Cardiac fibroblast (primary cell): ENCODE results near the gene TBX5.
A peak's percentile ranks its signal among the peaks of the same experiment; 100 is the strongest.

Experiments used
- DNase-seq, 2 donors: peaks; one replicate each; pipeline versions ENCODE4 v3.0.0 to v3.0.0-alpha.2; 2010; ENCODE audit warnings: low read depth in 2 of 2
- H3K4me3 ChIP-seq, 2 donors: replicated peaks in 1 of 2; 1 replicate in 1 of 2; 2 replicates in 1 of 2; pipeline ENCODE4 v1.5.1; 2011; ENCODE audit warnings: low read depth in 2 of 2, low read length in 2 of 2, mild to moderate bottlenecking in 2 of 2, moderate library complexity in 1 of 2
- TF ChIP-seq, protein P1 (sequence below): IDR thresholded peaks from one replicate; pipeline ENCODE4 v1.5.1; 2011; ENCODE audit warnings: low read depth, mild to moderate bottlenecking, low read length, inconsistent platforms

The TBX5 gene

DNA sequence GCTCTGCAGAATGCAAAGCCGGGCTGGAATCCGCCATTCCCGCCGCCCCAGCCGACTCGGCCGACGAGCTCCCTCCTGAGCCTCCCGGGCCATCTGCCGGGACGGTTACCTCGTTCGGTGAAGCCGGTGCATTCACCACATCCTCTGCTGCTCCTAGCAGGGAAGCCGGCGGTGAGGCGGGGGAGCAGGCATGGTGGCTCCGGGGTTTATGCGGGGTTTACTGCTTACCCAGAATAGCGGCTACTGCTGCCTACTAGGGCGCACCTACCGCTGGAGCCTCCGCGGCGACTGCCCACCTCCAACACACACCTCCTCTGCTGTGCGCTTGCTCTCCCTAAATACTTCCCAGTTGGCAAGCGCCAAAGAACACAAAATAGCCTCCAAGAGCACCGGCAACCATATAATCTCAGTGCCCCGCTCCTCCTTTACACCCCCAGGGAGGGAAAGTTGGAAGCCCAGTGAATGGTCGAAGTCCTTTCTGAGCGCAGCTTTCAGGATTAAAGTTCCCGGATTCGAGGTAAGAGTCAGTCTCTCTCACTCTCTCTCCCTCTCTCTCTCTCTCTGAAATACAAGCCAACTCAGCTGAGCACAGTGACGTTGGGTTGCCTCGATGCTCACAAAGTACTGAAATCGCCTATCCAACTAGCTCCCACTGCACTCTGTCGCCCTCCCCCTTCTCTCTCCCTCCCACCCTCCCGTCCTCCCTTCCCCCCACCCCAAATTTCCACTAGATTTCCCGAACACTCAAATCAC, at the start of gene TBX5:
TSS of gene TBX5 (minus strand) at position 626 of the 753 bp plus-strand sequence. CDS start 2,246 bp downstream, outside the sequence.
- peak within 1 kb of the TSS; percentile 55 to 70 for H3K4me3 ChIP-seq
- TF ChIP-seq, protein P1, sequence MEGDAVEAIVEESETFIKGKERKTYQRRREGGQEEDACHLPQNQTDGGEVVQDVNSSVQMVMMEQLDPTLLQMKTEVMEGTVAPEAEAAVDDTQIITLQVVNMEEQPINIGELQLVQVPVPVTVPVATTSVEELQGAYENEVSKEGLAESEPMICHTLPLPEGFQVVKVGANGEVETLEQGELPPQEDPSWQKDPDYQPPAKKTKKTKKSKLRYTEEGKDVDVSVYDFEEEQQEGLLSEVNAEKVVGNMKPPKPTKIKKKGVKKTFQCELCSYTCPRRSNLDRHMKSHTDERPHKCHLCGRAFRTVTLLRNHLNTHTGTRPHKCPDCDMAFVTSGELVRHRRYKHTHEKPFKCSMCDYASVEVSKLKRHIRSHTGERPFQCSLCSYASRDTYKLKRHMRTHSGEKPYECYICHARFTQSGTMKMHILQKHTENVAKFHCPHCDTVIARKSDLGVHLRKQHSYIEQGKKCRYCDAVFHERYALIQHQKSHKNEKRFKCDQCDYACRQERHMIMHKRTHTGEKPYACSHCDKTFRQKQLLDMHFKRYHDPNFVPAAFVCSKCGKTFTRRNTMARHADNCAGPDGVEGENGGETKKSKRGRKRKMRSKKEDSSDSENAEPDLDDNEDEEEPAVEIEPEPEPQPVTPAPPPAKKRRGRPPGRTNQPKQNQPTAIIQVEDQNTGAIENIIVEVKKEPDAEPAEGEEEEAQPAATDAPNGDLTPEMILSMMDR, result no peak
- peak; percentile 54 to 81 for DNase-seq

DNA sequence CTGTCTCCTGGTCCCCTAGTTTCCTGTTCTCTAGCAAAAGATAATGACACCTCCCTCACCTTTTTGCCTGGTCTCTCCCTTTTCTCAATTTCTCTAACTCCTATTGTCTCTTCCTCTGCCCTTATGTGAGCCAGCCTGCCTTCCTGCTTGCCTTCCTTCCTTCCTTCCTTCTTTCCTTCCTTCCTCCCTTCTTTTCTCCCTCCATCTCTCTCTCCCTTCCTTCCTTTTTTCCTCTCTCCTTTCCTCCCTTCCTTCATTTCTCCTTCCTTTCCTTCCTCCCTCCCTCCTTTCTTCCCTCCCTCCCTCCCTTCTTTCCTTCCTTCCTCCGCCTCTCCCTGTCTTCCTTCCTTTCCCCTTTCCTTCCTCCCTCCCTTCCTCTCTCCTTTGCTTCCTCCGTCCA, 45.7 kb upstream of the TBX5 start:
- no peak for DNase-seq
- H3K4me3 ChIP-seq, result no peak overlapping the region
- TF ChIP-seq, protein P1, result no peak

DNA sequence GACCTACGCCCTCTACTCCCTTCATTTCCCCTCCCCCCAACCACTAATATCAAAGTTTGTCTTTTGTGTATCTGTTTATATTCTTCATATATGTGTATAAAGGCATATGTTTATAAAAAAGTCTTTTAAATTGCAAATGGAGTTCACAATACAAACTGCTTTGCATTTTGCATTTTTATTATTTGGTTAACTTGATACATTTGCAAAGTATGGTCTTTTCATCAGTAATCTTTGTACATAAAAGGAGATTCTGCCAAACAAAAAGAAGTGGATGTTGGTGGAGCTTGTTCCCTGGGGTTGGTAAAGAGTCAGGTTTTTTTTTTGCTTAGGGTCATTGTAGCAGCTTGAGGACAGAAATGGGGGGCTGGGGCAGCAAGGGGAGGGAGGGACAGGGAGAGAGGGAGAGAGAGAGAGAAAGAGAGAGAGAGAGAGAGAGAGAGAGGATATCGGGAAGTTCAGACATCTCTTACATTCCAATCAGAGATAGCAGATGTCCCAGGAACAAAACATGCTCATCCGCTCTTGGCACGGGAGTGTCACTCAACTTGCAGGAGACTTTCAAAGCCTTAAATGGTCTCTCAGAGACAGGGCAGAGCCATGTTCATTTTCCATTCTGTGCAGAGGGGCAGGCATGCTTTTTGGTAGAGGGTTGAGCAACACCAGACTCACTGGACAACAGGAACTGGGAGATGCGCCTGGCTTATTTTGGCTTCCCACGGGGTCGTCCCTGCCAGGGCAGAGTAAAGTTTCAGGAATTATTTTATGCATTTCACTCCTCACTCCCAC, 44.8 kb upstream of the TBX5 start:
- TF ChIP-seq, protein P1, result no peak
- H3K4me3 ChIP-seq, result no peak overlapping the region
- DNase-seq, result no peak

DNA sequence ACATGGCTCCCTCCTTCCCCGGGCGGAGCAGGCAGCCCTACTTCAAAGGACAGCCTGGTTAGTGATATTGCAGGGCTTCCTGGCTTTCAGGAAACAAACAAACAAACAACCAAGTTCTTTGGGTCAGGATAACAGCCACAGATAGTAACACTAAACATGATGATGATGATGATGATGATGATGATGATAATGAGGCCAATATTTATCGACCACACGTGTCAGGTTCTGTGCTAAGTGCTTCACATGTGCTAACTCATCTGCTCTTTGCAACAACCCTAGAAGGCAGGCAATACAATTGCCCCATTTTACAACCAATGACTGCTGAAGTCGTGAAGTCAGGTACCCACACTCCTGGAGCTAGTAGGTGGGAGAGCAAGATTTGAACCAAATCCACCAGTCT, 44.1 kb upstream of the TBX5 start:
- TF ChIP-seq, protein P1, result no peak
- DNase-seq, result no peak
- no peak overlapping the region for H3K4me3 ChIP-seq

DNA sequence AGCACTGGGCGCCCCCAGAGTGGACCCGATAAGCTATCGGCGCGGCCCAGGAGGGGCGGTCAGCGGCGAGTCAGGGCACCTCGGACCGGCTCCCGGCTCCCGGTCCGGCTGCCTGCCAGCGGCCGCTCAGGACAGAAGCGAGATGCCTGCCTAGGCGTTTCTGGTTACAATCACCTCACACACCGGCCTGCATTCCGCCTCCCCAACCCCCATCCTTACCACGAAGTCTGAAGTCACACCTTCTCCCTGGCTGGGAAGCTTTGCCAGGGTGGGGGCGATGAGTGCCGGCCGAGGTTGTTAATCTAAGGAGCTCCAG, 42.6 kb upstream of the TBX5 start:
- TF ChIP-seq, protein P1, result no peak
- H3K4me3 ChIP-seq, result no peak overlapping the region
- DNase-seq, result no peak

DNA sequence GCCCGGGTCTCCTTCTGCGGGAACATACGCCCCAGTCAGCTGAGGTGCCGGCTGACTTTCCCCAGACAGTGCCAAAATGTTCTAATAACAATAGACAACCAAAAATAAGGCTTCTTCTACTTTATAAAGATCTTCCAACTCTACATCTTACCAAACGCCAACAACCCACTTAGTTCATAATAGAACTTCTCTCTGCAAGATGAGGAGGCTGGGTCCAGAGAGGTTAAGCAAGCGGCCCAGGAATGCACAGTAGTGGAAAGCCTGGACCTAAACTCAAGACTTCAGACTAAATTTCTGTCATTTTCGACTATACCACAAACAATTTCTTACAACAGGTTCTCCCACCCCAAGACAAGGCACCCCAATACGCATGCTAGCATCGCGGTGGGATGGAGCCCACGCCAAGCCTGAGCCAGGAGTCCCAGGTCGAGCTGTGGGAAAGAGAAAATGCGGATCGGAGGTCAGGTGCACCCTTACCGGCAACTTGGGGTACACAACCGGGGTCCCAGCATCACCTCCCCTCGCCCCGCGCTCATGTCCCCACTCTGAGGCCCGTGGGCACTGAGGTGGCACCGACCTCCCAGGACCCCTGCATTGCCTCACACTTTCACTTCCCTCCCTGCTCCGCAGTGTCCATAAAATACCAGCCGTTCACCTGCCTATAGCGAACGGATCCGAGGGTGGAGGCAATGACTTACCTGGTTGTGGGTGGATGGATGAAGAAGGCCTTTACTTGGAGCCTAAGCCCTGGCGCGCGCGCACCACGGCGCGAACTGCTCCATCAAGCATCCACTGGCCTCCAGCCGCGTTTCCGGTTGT, 42.1 kb upstream of the TBX5 start:
- DNase-seq, result no peak
- TF ChIP-seq, protein P1, result no peak

More for the DNA sequence above, 42.1 kb upstream of the TBX5 start:
- no peak overlapping the region for H3K4me3 ChIP-seq
